Motor neuron (in vitro differentiated cells): ENCODE data around the gene MELTF. TPM values are rescaled to one million over a fixed set of nuclear protein-coding genes. Genes with fewer than 3 reads are reported as not detected.

ENCODE experiments used
- ATAC-seq, 8 experiments: fragments of 200-7000 bp; cut with Tn5 transposase; replicated peaks in 6 of 8; 2 replicates each; pipeline ENCODE4 v1.8.0; 2021; ENCODE audit warnings: mild to moderate bottlenecking in 8 of 8, moderate library complexity in 8 of 8
- H3K27ac ChIP-seq, 2 donors: fragments of 250-450 bp; sonication (Bioruptor Pico); 2 replicates each; pipeline ENCODE4 v1.9.0; 2021; ENCODE audit warnings: antibody characterized with exemption in 2 of 2, mild to moderate bottlenecking in 2 of 2, moderate library complexity in 1 of 2
- H3K4me1 ChIP-seq, 2 donors: fragments of 250-450 bp; sonication (Bioruptor Pico); replicated peaks in 1 of 2; 2 replicates each; pipeline ENCODE4 v1.6.1; 2021; ENCODE audit warnings: antibody characterized with exemption in 2 of 2, mild to moderate bottlenecking in 2 of 2, moderate library complexity in 1 of 2
- H3K4me3 ChIP-seq, 5 donors: fragments of 250-450 bp; sonication (Bioruptor Pico); 2 replicates each; pipeline ENCODE4 v1.9.0; 2021; ENCODE audit warnings: antibody characterized with exemption in 5 of 5, mild to moderate bottlenecking in 5 of 5, moderate library complexity in 4 of 5
- WGBS, 10 experiments: fragments of 450-650 bp; shearing (Covaris generic); methylation state at CpG; one replicate each; pipeline ENCODE4 v1.0.0; 2022; 5-methylcytosine and 5-hydroxymethylcytosine counted together
- in situ Hi-C, 9 experiments: fragments of 400-800 bp; cut with MboI; loops; one replicate each; pipeline ENCODE4 v1.15.0; 2021; ENCODE audit warnings: low sequenced_read_pairs in 9 of 9, low pct_unique_long_range_greater_than_20kb in 2 of 9; ENCODE audit not compliant: unreplicated experiment in 9 of 9
- total RNA-seq, 8 experiments: library from RNA; unstranded; fragments of 300-600 nt; gene quantifications; 2 replicates each; pipeline versions ENCODE4 v1.2.3 to v1.2.4, GENCODE V29; 2022

The MELTF gene
- total RNA-seq, 8 experiments from 2014 or later: 0.43 to 47.8 (median 2.6) TPM

DNA sequence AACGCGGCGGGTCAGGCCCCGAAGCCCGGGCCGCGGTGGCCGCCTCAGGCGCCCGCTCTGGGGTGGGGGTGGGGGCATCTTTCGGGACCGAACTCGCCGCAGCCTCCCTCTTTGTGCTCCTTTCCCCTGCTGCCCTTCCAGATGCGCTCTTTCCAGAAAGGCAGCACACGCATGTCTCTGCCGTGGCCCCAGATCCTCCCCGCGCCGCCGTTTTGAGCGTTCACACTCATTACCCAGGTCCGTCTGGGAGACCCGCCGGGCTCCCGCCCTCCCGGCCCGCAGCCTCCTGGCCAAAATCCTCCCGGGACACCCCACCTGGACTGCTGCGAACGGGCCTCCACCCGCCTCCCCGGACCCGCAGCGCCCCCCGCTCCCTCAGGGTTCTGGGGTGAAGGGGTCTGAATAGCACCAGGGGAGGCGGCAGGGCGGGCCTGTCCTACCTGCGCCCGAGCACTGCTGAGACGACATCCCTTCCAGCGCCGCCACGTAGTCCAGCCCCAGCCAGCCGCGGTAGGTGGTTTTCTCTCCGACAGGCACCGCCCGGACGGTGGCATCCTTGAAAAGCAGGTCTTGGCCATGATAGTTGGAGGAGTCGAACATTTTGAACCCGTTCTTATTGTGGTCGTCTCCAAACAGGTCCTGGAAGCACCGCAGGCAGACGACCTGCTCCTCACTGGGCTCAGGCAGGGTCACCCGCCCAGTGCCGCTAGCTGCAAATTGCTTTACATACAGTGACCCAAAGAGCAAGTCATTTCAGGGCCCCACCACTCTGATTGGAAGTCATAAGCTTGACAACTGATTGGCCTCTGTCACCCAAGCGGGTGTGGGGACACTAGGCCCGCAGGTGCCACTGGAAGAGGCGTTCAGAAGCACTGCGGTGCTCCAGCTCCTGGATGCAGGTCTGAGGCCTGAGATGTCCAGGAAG, 25.9 kb downstream of the MELTF start:
- peak overlapping the region; percentile 38 to 59 (median 38) for H3K4me3 ChIP-seq
- in situ Hi-C loops: loop anchor here in 4 of 9 experiments (25.0 kb wide), 2 partner anchors 184 to 509 kb away; no protein-coding TSS in a partner anchor
- peak overlapping the region in 1 of 2 donors; percentile 60 for H3K27ac ChIP-seq
- peak; percentile 3 to 35 (median 10) for ATAC-seq
- 83 to 100% (median 95%) methylated on average over 2 to 6 of the region's 61 CpGs; no CpG with 5 or more reads in 6 of the 10 experiments for WGBS, 10 experiments
- peaks cover 7 to 17% of the 10 kb centered on the region in 2 donors for H3K4me1 ChIP-seq

DNA sequence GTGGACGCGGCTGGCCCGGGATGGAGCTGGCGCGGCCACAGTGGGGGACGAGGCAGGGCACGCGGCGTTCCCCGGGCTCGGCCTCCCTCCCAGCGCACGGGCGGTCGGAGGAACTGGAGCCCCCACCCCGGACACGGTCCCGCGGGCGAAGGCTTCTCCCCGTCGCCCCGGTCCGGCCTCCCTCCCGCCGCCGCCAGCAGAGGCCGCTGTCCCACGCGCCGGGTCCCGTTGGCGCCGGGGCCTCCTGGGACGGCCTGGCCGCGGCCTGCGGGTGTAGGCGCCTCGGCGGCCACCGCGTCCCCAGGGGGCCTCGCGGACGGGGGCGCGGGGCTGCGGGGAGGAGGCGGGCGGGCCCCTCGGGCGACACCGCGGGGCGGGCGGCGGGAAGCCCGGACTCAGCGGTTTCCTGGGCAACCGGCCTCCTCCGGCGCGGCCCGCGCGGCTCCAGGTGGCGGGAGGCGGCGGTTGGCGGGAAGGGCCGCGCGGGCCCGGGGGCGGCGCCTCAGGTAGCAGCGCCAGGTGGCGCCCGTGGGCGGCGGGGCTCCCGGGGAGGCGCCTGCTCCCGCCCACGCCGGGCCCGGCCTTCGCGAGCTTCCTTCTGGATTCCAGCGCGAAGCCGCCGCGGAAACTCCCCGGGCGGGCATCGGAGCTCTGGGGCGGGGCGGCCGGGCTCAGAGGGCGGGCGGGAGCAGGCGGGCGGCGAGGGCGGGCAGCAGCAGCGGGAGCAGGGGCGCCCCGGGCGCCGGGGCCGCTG, 26.7 kb downstream of the MELTF start:
- Histone ChIP-seq H3K4me1 (peaks cover 7 to 17% of the 10 kb centered on the region in 2 donors), H3K4me3 (peak overlapping the region; percentile 38 to 59 (median 38)), H3K27ac (peak overlapping the region in 1 of 2 donors; percentile 60)
- no CpG with 5 or more reads among the region's 113 CpGs for WGBS, 10 experiments
- peak; percentile 79 to 91 (median 84) for ATAC-seq
- in situ Hi-C loops: loop anchor here in 4 of 9 experiments (25.0 kb wide), 2 partner anchors 184 to 509 kb away; no protein-coding TSS in a partner anchor

DNA sequence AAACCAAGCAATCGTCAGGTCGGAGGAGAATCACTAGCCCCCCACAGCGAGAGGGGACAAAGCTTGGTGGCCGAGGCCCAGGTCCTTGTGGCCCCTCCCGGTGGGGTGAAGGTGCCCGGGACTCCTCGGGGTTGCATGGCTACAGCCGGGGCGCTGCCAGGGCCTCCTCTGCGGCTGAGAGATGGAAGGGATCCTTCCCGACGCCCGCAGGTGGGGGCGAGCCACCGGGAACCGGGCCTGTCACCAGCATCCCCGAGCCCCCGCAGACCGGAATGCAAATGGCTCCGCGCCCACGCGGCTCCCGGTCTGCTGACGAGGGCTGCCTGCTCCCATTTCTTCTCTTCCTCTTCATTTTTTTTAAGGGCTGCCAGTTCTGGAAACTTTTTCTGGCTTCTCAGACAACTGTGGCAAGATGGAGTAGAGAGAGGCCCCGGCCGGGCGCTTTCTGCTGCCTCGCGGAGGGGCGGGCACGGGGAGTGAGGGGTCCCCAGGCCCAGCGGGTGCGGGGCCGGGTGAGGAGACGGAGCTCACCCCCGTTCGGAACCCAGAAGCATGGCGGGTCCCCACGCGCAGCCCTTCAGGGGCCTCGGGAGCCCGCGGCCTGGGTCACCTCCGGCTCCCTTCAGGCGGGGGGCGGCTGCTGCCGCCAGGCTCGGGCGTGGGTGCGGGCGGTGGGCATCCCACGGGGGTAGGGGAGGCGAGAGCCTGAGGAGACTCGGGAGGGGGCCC, 27.5 kb downstream of the MELTF start:
- ATAC-seq: peak in 2 of 8 experiments; percentile 7 to 10
- in situ Hi-C loops: loop anchor here in 4 of 9 experiments (25.0 kb wide), 2 partner anchors 185 to 510 kb away; no protein-coding TSS in a partner anchor
- peaks cover 7 to 17% of the 10 kb centered on the region in 2 donors for H3K4me1 ChIP-seq
- H3K4me3 ChIP-seq: peak overlapping the region in 3 of 5 donors; percentile 38 to 59 (median 38)
- 40 to 72% (median 60%) methylated on average over 1 to 6 of the region's 55 CpGs; no CpG with 5 or more reads in 7 of the 10 experiments for WGBS, 10 experiments
- H3K27ac ChIP-seq: peak overlapping the region in 1 of 2 donors; percentile 60

DNA sequence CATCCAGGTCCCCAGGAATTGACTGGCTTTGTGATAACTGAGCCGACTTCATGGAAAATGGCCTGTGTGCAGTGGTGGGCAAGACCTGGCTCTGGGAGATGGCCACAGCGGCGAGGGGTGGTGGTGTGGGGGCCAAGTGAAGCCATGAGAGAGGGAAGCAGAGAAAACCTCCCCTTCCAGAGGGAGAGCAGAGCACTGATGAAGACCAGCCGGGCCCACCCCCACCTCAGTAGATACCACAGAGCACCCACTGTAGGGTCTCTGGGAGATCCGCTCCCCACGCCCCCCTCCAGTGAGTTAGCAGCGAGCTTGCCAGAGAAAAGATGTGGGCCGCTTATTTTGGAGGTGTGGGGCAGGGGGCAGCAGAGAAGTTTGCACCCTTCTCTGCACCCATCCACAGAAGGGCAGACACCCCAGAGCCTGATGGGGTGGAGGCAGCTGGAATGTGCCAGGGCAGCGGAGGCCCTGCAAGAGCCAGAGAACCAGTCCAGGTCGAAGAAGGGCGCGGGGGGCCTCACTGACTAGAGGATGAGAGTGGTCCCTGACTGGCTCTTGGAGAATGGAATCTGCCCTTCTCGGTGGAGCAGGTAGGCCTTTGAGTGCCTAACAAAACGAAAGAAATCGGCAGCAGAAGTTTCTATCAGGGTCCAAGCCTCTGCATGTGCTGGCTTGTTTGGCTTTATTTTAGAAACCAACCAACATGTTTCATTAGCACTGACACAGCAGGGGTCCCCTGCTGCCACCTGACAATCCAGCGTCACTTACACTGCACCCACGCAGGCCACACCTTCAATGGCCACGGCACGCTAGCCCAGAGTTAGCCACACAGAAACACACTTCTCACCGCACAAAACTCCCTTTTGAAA, 28.3 kb downstream of the MELTF start:
- in situ Hi-C loops: loop anchor here in 4 of 9 experiments (25.0 kb wide), 2 partner anchors 186 to 511 kb away; no protein-coding TSS in a partner anchor
- ATAC-seq: no peak
- Histone ChIP-seq H3K27ac (no peak overlapping the region), H3K4me3 (no peak overlapping the region), H3K4me1 (peaks cover 7 to 17% of the 10 kb centered on the region in 2 donors)
- WGBS, 10 experiments: 80 to 100% (median 93%) methylated on average over 2 to 5 of the region's 20 CpGs; no CpG with 5 or more reads in 5 of the 10 experiments

DNA sequence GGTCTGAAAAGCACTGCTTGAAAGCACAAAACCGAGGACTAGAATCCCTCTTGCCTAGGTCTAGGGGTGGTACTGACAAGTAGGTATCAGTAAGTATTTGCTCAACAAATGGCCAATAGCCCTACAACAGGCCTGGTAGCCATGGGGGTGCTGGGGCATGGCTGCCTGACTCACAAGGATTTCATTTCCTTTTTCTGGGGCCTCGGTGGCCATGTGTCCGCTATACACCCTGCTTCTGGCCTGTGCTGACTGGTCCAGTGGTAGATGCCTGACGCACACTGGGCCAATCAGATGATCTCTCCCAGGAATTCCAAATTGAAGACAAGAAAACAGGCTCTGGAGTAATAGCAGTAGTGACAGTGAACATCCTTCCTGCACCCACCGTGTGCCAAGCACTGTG, 29.4 kb downstream of the MELTF start:
- H3K27ac ChIP-seq: no peak overlapping the region
- in situ Hi-C loops: loop anchor here in 4 of 9 experiments (25.0 kb wide), 2 partner anchors 187 to 512 kb away; no protein-coding TSS in a partner anchor
- ATAC-seq: no peak
- peaks cover 7 to 17% of the 10 kb centered on the region in 2 donors for H3K4me1 ChIP-seq
- H3K4me3 ChIP-seq: no peak overlapping the region
- WGBS, 10 experiments: 20 to 100% (median 75%) methylated on average over 1 to 3 of the region's 5 CpGs; no CpG with 5 or more reads in 5 of the 10 experiments

DNA sequence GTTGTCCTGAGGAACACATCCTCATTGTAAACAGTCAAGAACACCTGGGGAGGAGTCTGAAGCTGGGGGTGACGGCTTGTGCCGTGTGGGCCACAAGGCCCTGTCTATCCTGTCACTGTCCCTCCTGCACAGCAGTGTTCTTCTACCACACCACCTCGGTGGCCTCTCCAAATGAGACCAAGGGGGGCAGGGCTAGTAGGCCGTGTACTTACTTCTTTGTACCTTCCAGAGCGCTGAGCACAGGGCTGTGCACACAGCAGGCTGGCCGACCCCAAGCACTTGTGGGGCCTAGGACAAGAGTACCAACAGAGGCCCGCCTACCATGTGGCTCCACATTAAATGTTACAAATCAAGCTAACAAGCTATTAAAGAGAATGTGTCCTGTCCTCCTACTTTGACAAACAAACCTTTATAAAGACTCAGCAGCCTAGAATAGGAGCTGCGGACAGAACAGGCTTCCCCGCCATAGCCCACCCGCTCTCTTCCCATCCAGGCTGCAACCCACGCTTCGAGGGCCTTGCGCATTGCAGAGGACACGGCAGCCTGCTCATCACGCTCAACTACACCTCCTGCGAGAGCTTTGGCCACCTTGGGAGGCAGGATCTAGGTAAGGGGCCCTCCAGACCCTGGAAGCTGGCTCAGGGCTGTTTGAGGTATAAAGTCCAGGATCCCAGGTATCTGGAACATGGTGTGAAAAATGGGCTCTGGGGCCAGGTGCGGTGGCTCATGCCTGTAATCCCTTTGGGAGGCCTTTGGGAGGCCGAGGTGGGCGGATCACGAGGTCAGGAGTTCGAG, 30.5 kb downstream of the MELTF start:
- WGBS, 10 experiments: 50 to 100% (median 83%) methylated on average over 1 to 11 of the region's 21 CpGs; no CpG with 5 or more reads in 3 of the 10 experiments
- peaks cover 4 to 13% of the 10 kb centered on the region in 2 donors for H3K4me1 ChIP-seq
- no peak for ATAC-seq
- in situ Hi-C loops: loop anchor here in 1 of 9 experiments (25.0 kb wide), 1 partner anchor 188 kb away; no protein-coding TSS in a partner anchor
- H3K4me3 ChIP-seq: no peak overlapping the region
- H3K27ac ChIP-seq: no peak overlapping the region

DNA sequence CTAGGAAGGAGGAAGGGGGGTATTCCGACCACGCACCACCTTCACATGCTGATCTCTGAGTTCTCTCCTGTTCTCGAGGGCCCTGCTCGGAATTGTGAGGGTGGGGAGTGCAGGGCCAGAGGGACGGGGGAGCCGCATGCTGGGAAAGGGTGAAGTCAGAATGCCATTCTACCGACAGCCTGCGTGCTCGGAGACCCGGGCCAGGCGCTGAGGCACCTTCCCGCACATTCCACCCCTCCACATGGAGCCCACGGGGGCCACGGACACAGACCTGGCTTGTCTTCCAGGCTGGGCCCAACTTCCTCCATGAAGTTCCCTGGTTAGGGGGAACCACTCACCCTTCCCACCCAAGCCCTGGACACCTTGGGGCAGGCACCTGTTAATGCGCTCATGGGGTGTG, 32.3 kb downstream of the MELTF start:
- in situ Hi-C loops: loop anchor here in 1 of 9 experiments (25.0 kb wide), 1 partner anchor 190 kb away; no protein-coding TSS in a partner anchor
- Histone ChIP-seq H3K27ac (no peak overlapping the region), H3K4me1 (peaks cover 0 to 4% of the 10 kb centered on the region in 2 donors), H3K4me3 (no peak overlapping the region)
- ATAC-seq: no peak
- WGBS, 10 experiments: 90 to 100% (median 94%) methylated on average over 2 to 13 of the region's 15 CpGs; no CpG with 5 or more reads in 7 of the 10 experiments

DNA sequence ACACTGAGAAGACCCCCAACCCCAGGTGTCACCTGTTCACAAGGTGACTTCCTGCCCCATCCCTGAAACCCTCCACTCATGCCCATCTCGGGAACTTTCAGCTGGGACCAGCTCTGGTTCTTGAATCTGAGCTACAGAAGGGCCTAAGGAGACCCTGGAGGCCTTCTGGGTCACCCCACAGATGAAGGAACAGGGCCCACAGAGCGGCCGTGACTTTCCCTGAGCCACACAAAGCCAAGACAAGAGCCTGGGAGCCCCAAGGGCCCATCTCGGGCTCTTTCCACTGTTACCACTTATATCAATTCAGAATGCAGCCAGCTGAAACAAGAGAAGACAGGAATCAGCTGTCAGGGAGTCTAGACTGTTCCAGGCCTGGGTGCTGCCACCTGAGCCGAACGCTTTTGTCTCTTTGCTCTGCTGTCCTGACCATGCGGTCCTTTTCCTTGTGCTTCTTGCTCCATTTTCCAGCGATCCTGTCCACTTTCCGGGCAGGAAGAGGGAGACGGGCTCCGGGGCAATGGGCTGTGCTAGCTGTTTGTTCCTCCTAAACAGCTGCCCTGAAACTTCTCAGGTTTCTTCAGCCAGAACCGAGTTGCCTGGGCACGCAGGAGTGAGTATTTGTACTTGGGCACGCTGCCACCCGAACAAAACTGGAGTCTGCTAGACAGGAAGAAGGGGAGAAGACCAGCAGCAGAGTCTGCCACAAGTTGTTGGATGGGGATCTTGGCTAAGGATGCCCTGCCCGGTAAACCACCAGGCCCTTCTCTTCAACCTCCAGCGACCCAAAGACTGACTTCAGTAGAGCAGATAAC, 33.0 kb downstream of the MELTF start:
- 50 to 100% (median 82%) methylated on average over 1 to 12 of the region's 17 CpGs; no CpG with 5 or more reads in 1 of the 10 experiments for WGBS, 10 experiments
- no peak overlapping the region for H3K27ac ChIP-seq
- H3K4me1 ChIP-seq: no peaks in the 10 kb centered on the region
- no peak overlapping the region for H3K4me3 ChIP-seq
- in situ Hi-C loops: loop anchor here in 1 of 9 experiments (25.0 kb wide), 1 partner anchor 191 kb away; no protein-coding TSS in a partner anchor
- no peak for ATAC-seq

DNA sequence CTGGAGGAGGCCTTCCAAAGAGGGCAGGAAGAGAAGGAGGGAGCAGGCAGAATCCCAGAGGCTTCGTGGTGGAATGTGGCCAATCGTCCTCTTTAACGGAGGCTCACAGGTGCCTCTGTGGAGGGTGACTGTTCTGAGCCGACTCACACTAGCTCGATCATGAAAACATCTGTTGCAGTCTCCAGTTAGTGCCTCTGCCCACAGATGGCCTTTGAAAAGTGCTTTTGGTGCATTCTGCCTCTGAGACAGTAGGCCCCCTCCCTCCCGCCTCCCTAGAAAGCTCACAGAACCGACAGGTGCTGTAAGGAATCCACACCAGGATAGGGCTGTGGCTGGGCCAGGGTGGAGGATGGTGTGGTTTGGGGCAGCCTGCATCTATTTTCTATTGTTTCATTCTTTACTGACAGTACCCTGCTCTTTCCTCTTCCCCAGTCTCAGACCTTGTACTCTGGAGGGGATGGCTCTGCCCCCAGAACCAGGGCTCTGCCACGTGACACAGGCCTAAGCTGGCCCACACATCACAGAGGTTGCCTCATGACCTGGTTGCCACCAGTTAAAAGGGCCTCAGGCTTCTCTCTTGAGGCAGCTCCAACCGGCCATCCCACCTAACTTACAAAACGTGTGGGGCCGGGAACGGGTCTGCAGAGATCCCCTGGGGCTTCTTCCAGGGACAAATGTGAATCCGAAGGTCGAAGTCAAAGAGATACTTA, 33.8 kb downstream of the MELTF start:
- in situ Hi-C loops: loop anchor here in 1 of 9 experiments (25.0 kb wide), 1 partner anchor 192 kb away; no protein-coding TSS in a partner anchor
- Histone ChIP-seq H3K4me1 (no peaks in the 10 kb centered on the region), H3K4me3 (no peak overlapping the region), H3K27ac (no peak overlapping the region)
- WGBS, 10 experiments: 50 to 93% (median 74%) methylated on average over 1 to 6 of the region's 14 CpGs; no CpG with 5 or more reads in 4 of the 10 experiments
- ATAC-seq: peak in 3 of 8 experiments; percentile 23 to 37 (median 34)
